Spleen (tissue), 11 donors: ENCODE measurements around the gene IGFBP6. TPM values are rescaled to one million over a fixed set of nuclear protein-coding genes. Genes with fewer than 3 reads are reported as not detected.
A peak's percentile ranks its signal among the peaks of the same experiment; 100 is the strongest.
"Not testable (repeated sequence)": the region's sequence is repeated elsewhere in the genome, so short reads cannot be mapped to it uniquely, and the experiment has no call there.

Experiments
- DNase-seq: peaks from one replicate; pipeline ENCODE4 v3.0.0-alpha.2; 2020
- H3K27ac ChIP-seq, 8 donors: fragments of 200-600 bp; sonication (generic) in 7 of 8; 1 replicate in 4 of 8; 2 replicates in 4 of 8; pipeline versions ENCODE4 v1.5.0 to v1.8.0; 2016 to 2021; ENCODE audit warnings: inconsistent platforms in 4 of 8, mild to moderate bottlenecking in 4 of 8, moderate library complexity in 1 of 8
- H3K27me3 ChIP-seq, 7 donors: fragments of 200-600 bp; sonication (generic) in 6 of 7; replicated peaks in 1 of 7; 1 replicate in 4 of 7; 2 replicates in 3 of 7; pipeline versions ENCODE4 v1.5.0 to v1.8.0; 2016 to 2021; ENCODE audit warnings: inconsistent platforms in 3 of 7, mild to moderate bottlenecking in 1 of 7
- H3K36me3 ChIP-seq, 6 donors: fragments of 200-600 bp; sonication (generic) in 5 of 6; 1 replicate in 4 of 6; 2 replicates in 2 of 6; pipeline versions ENCODE4 v1.5.0 to v1.8.0; 2016 to 2021; ENCODE audit warnings: inconsistent platforms in 2 of 6
- H3K4me1 ChIP-seq, 6 donors: fragments of 200-600 bp; sonication (generic) in 5 of 6; 1 replicate in 3 of 6; 2 replicates in 3 of 6; pipeline versions ENCODE4 v1.5.0 to v1.8.0; 2016 to 2021; ENCODE audit warnings: inconsistent platforms in 3 of 6
- H3K4me3 ChIP-seq, 8 donors: fragments of 200-600 bp; sonication (generic) in 7 of 8; 1 replicate in 4 of 8; 2 replicates in 4 of 8; pipeline versions ENCODE4 v1.5.0 to v1.8.0; 2016 to 2021; ENCODE audit warnings: inconsistent platforms in 4 of 8, mild to moderate bottlenecking in 4 of 8, moderate library complexity in 2 of 8
- H3K9me3 ChIP-seq, 8 donors: fragments of 200-600 bp; sonication (generic) in 7 of 8; 1 replicate in 4 of 8; 2 replicates in 4 of 8; pipeline versions ENCODE4 v1.5.0 to v1.8.0; 2016 to 2021; ENCODE audit warnings: inconsistent platforms in 4 of 8
- POLR2A ChIP-seq, 3 donors: fragments of 450-650 bp; IDR thresholded peaks; one replicate each; pipeline ENCODE4 v1.5.1; 2017; ENCODE audit warnings: antibody characterized with exemption in 3 of 3, mild to moderate bottlenecking in 1 of 3
- POLR2AphosphoS5 ChIP-seq, 3 donors: sonication (generic); formaldehyde crosslinking; IDR thresholded peaks; one replicate each; pipeline ENCODE4 v1.5.1; 2017; ENCODE audit warnings: antibody characterized with exemption in 3 of 3
- WGBS, 5 donors: extraction: QIAGEN DNeasy Blood & Tissue Kit in 3 of 5; methylation state at CpG; one replicate each; pipeline versions ENCODE4 v1.1.5 to v1.1.7; 2013 to 2018; 5-methylcytosine and 5-hydroxymethylcytosine counted together
- intact Hi-C: fragments of 100-400 bp; cut with DNase I; formaldehyde crosslinking; loops from one replicate; pipeline ENCODE4 v1.15.0; 2023; ENCODE audit warnings: low total_unique reads
- polyA plus RNA-seq, 3 donors: library from polyadenylated mRNA; stranded (reverse); fragments of 200-250 nt; gene quantifications; one replicate each; pipeline ENCODE4 v1.2.1, GENCODE V29; 2013
- total RNA-seq, 7 donors: library from RNA; depleted of rRNA in 3 of 7; stranded (reverse); fragments of >200 nt in 3 of 7; fragmentation: NEBNext Ultra II Directional in 4 of 7; extraction: Animal tissue kit (Norgen Biotek cat#: 25700) in 4 of 7; gene quantifications; one replicate each; pipeline versions ENCODE4 v1.1.0 to v1.2.1, GENCODE V29; 2016 to 2021
- TF ChIP-seq, protein P1 (sequence below), 11 experiments: fragments of 200-600 bp in 7 of 11; fragments of 450-650 bp in 4 of 11; sonication (generic) in 4 of 11; IDR thresholded peaks in 8 of 11; conservative IDR thresholded peaks in 3 of 11; 1 replicate in 7 of 11; 2 replicates in 4 of 11; pipeline versions ENCODE4 v1.4.0 to v1.8.0; 2016 to 2021; ENCODE audit warnings: antibody characterized with exemption in 11 of 11, inconsistent platforms in 4 of 11, mild to moderate bottlenecking in 1 of 11
- donor health status: healthy with polysubstance abuse.
- donor health status: DM: no; HTN: no; CAD: no; lungs with moderate emphysema.
- donor health status: DM: no; HTN: no; CAD: no.
- donor health status: Bipolar disorder and iron deficiency.
- donor health status: healthy.
- donor health status: DM: no; HTN: no; CAD: no.
- donor health status: DM: yes; HTN: yes; CAD: no.

Gene IGFBP6
- total and polyA plus RNA-seq, 10 donors, result 35.2 to 183 (median 80.0) TPM

DNA sequence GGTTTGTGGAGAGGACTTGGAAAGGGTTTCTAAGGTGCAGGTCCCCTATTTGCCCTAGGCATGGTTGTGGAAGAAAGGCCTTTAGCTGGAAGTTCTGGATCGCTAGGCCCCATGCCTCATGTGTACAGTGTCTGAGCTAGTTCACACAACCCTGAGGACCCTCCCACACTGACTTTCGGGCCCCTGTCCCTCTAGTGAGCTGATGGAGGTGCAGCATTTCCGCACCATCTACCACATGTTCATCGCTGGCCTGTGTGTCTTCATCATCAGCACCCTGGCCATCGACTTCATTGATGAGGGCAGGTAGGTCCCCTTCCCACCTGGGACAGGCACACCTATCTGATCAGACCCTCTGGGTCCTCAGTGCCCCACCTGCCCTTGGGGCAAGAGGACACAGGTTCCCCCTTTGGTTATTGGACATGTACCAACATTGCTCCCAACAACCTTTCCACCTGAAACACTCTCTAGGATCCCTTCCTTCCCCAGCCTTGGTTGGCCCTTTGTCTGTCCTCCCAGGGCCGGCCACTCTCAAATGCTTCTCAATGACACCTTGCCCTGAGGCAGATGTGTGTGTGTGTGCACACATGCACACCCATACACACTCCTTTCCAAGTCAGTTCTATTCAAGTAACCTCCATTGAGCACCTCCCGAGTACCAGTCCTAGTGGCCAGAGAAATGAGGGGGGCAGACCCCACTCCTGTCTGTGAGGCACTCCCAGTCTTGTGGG lies 8.4 kb downstream of the IGFBP6 start:
- TF ChIP-seq, protein P1, sequence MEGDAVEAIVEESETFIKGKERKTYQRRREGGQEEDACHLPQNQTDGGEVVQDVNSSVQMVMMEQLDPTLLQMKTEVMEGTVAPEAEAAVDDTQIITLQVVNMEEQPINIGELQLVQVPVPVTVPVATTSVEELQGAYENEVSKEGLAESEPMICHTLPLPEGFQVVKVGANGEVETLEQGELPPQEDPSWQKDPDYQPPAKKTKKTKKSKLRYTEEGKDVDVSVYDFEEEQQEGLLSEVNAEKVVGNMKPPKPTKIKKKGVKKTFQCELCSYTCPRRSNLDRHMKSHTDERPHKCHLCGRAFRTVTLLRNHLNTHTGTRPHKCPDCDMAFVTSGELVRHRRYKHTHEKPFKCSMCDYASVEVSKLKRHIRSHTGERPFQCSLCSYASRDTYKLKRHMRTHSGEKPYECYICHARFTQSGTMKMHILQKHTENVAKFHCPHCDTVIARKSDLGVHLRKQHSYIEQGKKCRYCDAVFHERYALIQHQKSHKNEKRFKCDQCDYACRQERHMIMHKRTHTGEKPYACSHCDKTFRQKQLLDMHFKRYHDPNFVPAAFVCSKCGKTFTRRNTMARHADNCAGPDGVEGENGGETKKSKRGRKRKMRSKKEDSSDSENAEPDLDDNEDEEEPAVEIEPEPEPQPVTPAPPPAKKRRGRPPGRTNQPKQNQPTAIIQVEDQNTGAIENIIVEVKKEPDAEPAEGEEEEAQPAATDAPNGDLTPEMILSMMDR (IDR thresholded peaks at IDR 0.05 in 8 of 11, conservative IDR thresholded peaks at IDR 0.05 in 3 of 11), result no peak
- peak in 1 of 3 donors; percentile 24 for TF ChIP-seq POLR2AphosphoS5 (IDR thresholded peaks at IDR 0.05)
- Histone ChIP-seq H3K4me3 (no peak overlapping the region), H3K27ac (no peak overlapping the region), H3K27me3 (no peaks in the 10 kb centered on the region), H3K36me3 (peaks cover 0 to 13% (median 0%) of the 10 kb centered on the region in 6 donors), H3K4me1 (peaks cover 14 to 43% (median 29%) of the 10 kb centered on the region in 6 donors), H3K9me3 (no peaks in the 10 kb centered on the region)
- no peak for DNase-seq
- WGBS, 5 donors, result 85 to 96% (median 94%) methylated on average over 5 to 7 of the region's 7 CpGs
- intact Hi-C loops, result no loop called here

DNA sequence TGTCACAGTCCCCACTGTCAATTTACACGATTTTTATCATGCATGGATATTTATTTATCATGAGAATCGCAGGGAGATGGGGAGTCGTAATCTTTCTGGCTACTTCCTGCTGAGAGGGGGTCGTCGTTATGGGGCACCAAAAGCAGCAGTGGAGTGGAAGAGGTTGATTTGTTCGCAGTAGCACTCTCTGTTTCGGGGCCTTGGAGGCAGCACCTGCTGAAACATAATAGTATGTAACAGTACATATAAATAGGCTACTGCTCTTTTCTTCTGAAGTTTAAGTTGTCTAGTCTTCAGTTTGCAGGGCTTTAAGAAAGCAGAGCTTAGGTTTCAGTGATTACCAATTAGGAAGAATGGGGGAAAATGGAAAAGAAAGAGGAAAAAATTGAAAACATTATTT lies 9.7 kb downstream of the IGFBP6 start:
- intact Hi-C loops, result no loop called here
- H3K9me3 ChIP-seq, result no peaks in the 10 kb centered on the region
- H3K4me1 ChIP-seq, result peaks cover 14 to 37% (median 26%) of the 10 kb centered on the region in 6 donors
- H3K27ac ChIP-seq, result no peak overlapping the region
- H3K27me3 ChIP-seq, result no peaks in the 10 kb centered on the region
- TF ChIP-seq POLR2A (IDR thresholded peaks at IDR 0.05), result no peak
- TF ChIP-seq, protein P1 (IDR thresholded peaks at IDR 0.05 in 8 of 11, conservative IDR thresholded peaks at IDR 0.05 in 3 of 11), result no peak
- no peak for TF ChIP-seq POLR2AphosphoS5 (IDR thresholded peaks at IDR 0.05)
- WGBS, 5 donors, result 69 to 78% (median 74%) methylated on average over 7 of the region's 7 CpGs
- no peak for DNase-seq
- peaks cover 0 to 6% (median 0%) of the 10 kb centered on the region in 6 donors for H3K36me3 ChIP-seq
- H3K4me3 ChIP-seq, result no peak overlapping the region

DNA sequence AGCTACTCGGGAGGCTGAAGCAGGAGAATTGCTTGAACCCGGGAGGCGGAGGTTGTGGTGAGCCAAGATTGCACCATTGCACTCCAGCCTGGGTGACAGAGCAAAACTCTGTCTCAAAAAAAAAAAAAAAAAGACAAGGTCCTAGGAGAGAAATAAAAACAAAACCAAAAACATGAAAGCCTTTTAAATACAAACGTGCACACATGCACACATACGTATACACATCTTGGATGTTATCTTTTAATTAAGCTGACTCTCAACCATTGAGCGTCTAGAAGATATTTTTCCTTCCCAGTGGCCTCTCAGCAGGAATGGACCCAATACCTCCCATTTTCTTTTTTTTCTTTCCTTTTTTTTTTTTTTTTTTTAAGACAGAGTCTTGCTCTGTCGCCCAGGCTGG lies 15.0 kb downstream of the IGFBP6 start:
- H3K27ac ChIP-seq, H3K36me3 ChIP-seq, DNase-seq, H3K27me3 ChIP-seq, H3K9me3 ChIP-seq, H3K4me1 ChIP-seq, intact Hi-C loops, H3K4me3 ChIP-seq: not testable (repeated sequence)
- 75 to 89% (median 79%) methylated on average over 6 to 7 of the region's 7 CpGs for whole genome bisulfite sequencing, 5 donors

DNA sequence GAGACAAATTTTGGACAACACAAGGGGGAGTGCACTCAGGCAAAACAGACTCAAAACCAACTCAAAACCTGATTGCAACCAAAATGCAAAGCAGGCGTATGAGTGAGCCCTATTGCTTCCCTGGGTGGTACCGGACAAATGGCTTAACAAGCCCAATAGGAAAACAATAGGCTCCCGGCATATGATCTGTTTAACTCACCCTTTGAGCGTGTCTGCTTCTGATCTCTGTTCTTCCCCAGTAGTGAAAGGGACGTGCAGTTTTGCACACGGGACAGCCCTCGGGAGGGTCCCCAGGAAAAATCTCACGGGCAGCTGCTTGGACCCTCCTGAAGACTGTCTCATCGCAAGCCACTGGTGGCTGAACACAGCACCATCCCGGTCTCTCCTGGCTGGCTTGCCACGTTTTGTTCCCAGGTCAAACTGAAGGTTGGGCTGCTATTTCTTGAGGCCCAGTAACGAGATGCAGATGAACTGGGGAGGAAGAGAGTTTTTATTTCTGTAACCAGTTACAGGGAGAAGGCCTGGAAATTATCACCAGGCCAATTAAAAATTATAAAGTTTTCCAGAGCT lies 15.8 kb downstream of the IGFBP6 start:
- H3K36me3 ChIP-seq, result peaks cover 0 to 9% (median 0%) of the 10 kb centered on the region in 6 donors
- no peak for TF ChIP-seq POLR2A (IDR thresholded peaks at IDR 0.05)
- TF ChIP-seq, protein P1 (IDR thresholded peaks at IDR 0.05 in 8 of 11, conservative IDR thresholded peaks at IDR 0.05 in 3 of 11), result no peak
- no peak for TF ChIP-seq POLR2AphosphoS5 (IDR thresholded peaks at IDR 0.05)
- no peak overlapping the region for H3K27ac ChIP-seq
- DNase-seq, result no peak
- no peaks in the 10 kb centered on the region for H3K9me3 ChIP-seq
- no peak overlapping the region for H3K4me3 ChIP-seq
- intact Hi-C loops, result no loop called here
- peaks cover 0 to 5% (median 0%) of the 10 kb centered on the region in 6 donors for H3K4me1 ChIP-seq
- 89 to 95% (median 91%) methylated on average over 12 of the region's 12 CpGs for WGBS, 5 donors
- H3K27me3 ChIP-seq, result no peaks in the 10 kb centered on the region
